GM06990 (cell line): Measurements from ENCODE around the gene LMAN1L.
A peak's percentile ranks its signal among the peaks of the same experiment; 100 is the strongest.

Source experiments
- DNase-seq: peaks from one replicate; pipeline ENCODE4 v3.0.0-alpha.2; 2011; ENCODE audit not compliant: insufficient read length; ENCODE audit errors: extremely low read depth
- H3K27me3 ChIP-seq: replicated peaks from 2 replicates; pipeline ENCODE4 v1.6.0; 2011; ENCODE audit warnings: low read length; ENCODE audit not compliant: control insufficient read depth, insufficient read depth
- H3K36me3 ChIP-seq: 2 replicates; pipeline ENCODE4 v1.5.1; 2011; ENCODE audit warnings: low read length; ENCODE audit not compliant: control insufficient read depth, insufficient read depth
- H3K4me3 ChIP-seq: replicated peaks from 2 replicates; pipeline ENCODE4 v1.5.1; 2011; ENCODE audit warnings: low read depth, mild to moderate bottlenecking, control low read depth, low read length
- TF ChIP-seq, protein P1 (sequence below): IDR thresholded peaks from 2 replicates; pipeline ENCODE4 v1.5.1; 2011; ENCODE audit warnings: low read length, control low read depth, mild to moderate bottlenecking, inconsistent platforms; ENCODE audit not compliant: insufficient read depth, poor library complexity, severe bottlenecking

Gene LMAN1L

DNA sequence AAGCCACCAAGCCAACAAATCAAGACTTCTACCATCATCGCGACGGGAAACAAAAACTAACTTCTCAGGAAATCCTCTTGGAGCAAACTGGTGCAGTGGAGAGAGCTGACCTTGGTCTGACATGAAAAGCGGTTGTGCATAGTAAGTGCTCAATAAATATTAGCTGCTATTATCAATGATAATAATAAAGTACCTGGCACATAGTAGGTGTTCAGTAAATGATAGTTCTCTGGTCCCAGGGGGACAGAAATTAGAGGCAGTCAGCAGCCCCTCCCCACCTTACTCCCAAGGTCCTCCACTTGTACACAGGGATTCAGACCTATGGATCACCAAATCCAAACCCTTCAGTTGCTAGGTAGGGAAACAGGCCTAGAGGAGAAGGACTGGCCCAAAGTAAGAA, 36.7 kb upstream of the LMAN1L start:
- DNase-seq: no peak
- Histone ChIP-seq H3K27me3 (no peaks in the 10 kb centered on the region), H3K36me3 (no peaks in the 10 kb centered on the region), H3K4me3 (no peak overlapping the region)
- TF ChIP-seq, protein P1, sequence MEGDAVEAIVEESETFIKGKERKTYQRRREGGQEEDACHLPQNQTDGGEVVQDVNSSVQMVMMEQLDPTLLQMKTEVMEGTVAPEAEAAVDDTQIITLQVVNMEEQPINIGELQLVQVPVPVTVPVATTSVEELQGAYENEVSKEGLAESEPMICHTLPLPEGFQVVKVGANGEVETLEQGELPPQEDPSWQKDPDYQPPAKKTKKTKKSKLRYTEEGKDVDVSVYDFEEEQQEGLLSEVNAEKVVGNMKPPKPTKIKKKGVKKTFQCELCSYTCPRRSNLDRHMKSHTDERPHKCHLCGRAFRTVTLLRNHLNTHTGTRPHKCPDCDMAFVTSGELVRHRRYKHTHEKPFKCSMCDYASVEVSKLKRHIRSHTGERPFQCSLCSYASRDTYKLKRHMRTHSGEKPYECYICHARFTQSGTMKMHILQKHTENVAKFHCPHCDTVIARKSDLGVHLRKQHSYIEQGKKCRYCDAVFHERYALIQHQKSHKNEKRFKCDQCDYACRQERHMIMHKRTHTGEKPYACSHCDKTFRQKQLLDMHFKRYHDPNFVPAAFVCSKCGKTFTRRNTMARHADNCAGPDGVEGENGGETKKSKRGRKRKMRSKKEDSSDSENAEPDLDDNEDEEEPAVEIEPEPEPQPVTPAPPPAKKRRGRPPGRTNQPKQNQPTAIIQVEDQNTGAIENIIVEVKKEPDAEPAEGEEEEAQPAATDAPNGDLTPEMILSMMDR: no peak

DNA sequence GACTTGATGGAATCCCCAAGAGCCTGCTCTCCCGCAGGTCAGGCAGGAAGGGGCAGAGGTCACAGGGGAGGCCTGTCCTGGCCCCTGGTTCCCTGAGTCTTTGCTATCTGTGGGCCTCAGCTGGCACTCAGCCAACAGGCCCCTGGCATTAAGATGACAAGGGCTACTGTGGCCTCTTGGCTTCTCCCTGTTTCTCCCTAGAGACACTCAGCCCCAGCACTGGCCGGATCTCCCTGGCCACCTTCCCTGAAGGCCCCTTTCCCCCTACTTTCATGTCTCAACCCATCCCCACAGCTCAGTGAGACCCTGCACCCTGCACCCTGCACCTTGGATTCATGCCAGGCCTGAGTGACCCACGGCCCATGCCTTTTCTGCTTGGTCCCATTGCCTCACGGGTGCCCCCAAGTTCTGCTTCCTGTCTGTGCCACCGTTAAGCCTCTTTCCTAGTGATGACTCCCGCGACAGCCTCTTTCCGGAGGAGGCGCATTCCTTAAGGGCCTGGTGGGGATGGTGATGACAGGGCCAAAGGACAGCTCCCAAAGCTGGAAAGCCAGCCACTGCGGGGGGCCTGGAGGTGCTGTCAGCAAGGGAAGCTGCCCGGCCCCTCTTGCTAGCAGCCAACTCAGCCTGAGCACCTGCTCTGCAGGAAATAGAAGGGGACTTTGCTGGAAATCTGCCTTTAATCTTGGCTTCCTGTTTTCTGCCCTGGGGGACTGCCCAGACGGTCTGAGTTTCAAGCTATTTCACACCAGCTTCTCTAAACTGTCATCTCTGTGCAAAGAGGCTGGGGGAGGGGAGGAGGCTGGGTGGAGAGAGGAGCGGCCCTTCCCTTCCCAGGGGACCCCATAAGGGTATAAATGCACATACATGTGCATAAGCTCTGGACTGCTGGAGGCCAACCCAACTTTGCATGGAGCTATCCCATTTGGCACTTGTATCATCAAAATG, 35.5 kb upstream of the LMAN1L start:
- DNase-seq: peak; percentile 82

DNA sequence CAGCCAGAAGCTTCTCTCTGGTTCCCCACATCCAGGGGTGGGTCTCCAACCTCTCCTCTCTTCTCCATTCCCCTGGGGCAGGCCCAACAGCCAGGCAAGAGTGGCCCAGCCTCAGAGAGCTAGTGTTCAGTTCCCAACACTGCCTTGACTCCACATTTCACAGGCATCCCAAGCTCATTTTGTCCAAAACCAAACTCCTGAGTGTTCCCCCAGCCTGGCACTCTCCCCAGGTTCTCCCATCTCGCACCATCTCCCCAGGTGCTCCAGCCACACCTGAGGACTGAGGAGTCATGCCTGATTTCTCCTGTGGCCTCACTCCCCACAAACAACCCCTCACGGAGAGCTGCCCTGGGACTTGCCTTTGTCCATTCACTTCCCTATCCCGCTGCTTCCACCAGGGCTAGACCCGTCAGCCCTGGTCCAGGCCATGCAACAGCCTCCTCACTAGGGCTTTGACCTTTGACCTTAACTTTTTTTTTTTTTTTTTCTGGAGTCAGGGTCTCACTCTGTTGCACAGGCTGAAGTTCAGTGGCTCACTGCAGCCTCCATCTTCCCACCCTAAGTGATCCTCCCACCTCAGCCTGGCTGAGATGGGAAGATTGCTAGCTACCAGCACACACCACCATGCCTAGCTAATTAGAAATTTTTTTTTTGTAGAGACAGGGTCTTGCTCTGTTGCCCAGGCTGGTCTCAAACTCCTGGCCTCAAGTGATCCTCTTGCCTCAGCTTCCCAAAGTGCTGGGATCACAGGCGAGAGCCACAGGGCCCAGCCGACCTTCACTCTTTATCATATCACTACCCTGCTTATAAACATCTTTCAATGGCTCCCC, 34.7 kb upstream of the LMAN1L start:
- no peaks in the 10 kb centered on the region for H3K36me3 ChIP-seq
- no peak for DNase-seq
- no peaks in the 10 kb centered on the region for H3K27me3 ChIP-seq
- no peak overlapping the region for H3K4me3 ChIP-seq
- TF ChIP-seq, protein P1: no peak

More for the DNA sequence above, 35.5 kb upstream of the LMAN1L start:
- TF ChIP-seq, protein P1: no peak
- no peaks in the 10 kb centered on the region for H3K36me3 ChIP-seq
- no peaks in the 10 kb centered on the region for H3K27me3 ChIP-seq
- H3K4me3 ChIP-seq: peak overlapping the region; percentile 0; the same call in 1 of the 2 replicates

DNA sequence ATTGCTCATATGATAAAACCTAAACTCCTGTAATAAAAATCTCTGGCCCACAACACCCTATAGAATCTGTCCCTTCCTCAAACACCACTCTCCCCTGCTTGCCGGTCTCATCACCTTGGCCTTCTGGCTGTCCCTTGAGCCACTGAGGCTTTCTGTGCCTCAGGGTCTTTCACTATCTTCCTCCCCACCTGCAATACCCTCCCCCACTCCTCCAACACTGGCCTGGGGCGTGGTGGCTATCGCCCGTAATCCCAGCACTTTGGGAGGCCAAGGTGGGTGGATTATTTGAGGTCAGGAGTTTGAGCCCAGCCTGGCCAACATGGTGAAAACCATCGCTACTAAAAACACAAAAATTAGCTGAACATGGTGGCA, 34.0 kb upstream of the LMAN1L start:
- Histone ChIP-seq H3K36me3 (no peaks in the 10 kb centered on the region), H3K4me3 (no peak overlapping the region)
- no peak for DNase-seq

DNA sequence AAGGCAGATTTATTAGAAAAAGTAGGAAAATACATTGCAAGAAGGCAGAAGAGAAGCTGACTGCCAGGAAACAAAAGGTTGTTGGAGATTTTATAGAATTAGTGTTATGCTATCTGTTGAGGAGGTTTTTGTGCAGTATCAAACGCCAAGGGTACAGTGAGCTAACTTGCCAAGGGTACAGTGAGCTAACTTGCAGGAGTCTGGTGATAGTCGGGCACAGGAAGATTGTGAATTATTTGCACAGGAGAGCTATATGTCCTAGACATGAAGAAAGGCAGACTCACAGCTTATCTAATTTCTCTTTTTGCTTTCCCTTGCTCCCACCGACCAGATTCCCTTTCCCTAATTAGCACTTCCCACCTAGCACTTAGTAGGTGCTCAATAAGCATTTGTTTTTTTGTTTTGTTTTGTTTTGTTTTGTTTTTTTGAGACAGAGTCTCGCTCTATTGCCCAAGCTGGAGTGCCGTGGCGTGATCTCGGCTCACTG, 33.4 kb upstream of the LMAN1L start:
- TF ChIP-seq, protein P1: no peak
- H3K27me3 ChIP-seq: no peaks in the 10 kb centered on the region
- no peaks in the 10 kb centered on the region; the same call in 1 of the 2 replicates for H3K36me3 ChIP-seq
- no peak overlapping the region for H3K4me3 ChIP-seq
- DNase-seq: no peak

More for the DNA sequence above, 34.0 kb upstream of the LMAN1L start:
- no peaks in the 10 kb centered on the region for H3K27me3 ChIP-seq
- TF ChIP-seq, protein P1: no peak
